ENCODE measurements around the gene UHMK1.

UHMK1 gene

DNA sequence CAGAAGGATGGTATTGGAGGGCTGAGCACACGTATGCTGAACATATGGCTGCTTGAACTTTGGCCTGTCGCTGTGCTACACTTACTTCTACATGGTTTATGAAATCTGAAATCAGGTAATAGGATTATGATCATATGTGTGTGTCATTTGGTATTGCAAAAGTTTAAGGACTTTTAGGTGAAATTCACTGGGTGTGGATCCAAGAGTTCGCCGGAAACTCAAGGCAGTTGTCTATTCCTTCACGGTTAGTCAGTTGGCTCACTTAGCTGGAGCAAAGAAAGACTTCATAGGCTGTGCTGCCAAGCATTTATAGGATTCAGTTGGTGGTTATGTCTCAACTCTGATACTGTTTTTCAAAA, 64.8 kb downstream of the UHMK1 start:
- Histone ChIP-seq H3K18ac (ENCODE audit: low read length) (no peak overlapping the region), H3K4me3 (ENCODE audit: low read length) (peak overlapping the region; percentile 77), H3K4me2 (ENCODE audit: low read length) (peak overlapping the region; percentile 34), H3K23ac (ENCODE audit: low read length) (no peak overlapping the region), H3K56ac (ENCODE audit: low read length) (peak overlapping the region; percentile 97), H3K27ac (ENCODE audit: low read depth, low read length) (no peak overlapping the region), H2BK120ac (ENCODE audit: low read depth, low read length) (no peak overlapping the region), H2BK15ac (replicated peaks; ENCODE audit: low read depth) (no peak overlapping the region), H3K36me3 (ENCODE audit: control insufficient read depth, insufficient read depth, low read length) (no peaks in the 10 kb centered on the region), H3K79me2 (ENCODE audit: control insufficient read depth, insufficient read depth, low read length) (peaks cover 10% of the 10 kb centered on the region), H4K8ac (ENCODE audit: low read depth, low read length) (no peak overlapping the region), H2AK5ac (ENCODE audit: low read length) (no peak overlapping the region), H3K4me1 (ENCODE audit: control insufficient read depth, low read depth, low read length) (peaks cover 6% of the 10 kb centered on the region), H4K5ac (ENCODE audit: low read length) (no peak overlapping the region), H3K9ac (ENCODE audit: low read length) (peak overlapping the region; percentile 91), H3K4ac (ENCODE audit: low read depth, low read length) (no peak overlapping the region), H2BK5ac (ENCODE audit: low read length) (no peak overlapping the region), H3K79me1 (ENCODE audit: low read length) (peaks cover 2% of the 10 kb centered on the region), H3K27me3 (ENCODE audit: insufficient read depth, low read length, poor library complexity) (no peaks in the 10 kb centered on the region)
- no CpG with 5 or more reads among the region's 5 CpGs for WGBS (ENCODE audit: extremely low coverage, insufficient coverage, low lambda C conversion rate)
- peak; percentile 4 for DNase-seq

DNA sequence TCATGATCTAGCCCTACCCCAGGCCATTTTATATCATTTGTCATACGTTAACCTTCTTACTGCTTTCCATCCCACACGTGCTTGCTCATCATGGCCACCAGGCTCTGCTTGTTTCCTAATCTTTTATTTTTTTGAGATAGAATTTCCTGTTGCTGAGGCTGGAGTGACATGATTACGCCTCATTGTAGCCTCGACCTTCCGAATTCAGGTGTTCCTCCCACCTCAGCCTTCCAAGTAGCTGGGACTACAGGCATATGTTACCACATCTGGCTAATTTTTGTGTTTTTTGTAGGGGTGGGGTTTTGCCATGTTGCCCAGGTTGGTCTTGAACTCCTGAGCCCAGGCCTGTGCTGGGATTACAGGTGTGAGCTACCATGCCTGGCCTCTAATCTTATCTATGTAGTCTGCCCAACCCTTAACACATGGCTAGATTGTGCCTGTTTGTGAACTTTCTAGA, 67.2 kb downstream of the UHMK1 start:
- no peaks in the 10 kb centered on the region for H3K27me3 ChIP-seq (ENCODE audit: insufficient read depth, low read length, poor library complexity)
- no CpG with 5 or more reads among the region's 5 CpGs for WGBS (ENCODE audit: extremely low coverage, insufficient coverage, low lambda C conversion rate)
- no peak overlapping the region for H3K4me3 ChIP-seq (ENCODE audit: low read length)
- H2BK15ac ChIP-seq (replicated peaks; ENCODE audit: low read depth) = no peak overlapping the region
- H3K23ac ChIP-seq (ENCODE audit: low read length) = no peak overlapping the region
- H3K27ac ChIP-seq (ENCODE audit: low read depth, low read length) = no peak overlapping the region
- peak; percentile 30 for DNase-seq
- H3K4me1 ChIP-seq (ENCODE audit: control insufficient read depth, low read depth, low read length) = peaks cover 6% of the 10 kb centered on the region
- no peak overlapping the region for H4K5ac ChIP-seq (ENCODE audit: low read length)
- H2AK5ac ChIP-seq (ENCODE audit: low read length) = no peak overlapping the region
- no peak overlapping the region for H2BK5ac ChIP-seq (ENCODE audit: low read length)
- peaks cover 10% of the 10 kb centered on the region for H3K79me2 ChIP-seq (ENCODE audit: control insufficient read depth, insufficient read depth, low read length)
- no peak overlapping the region for H3K4me2 ChIP-seq (ENCODE audit: low read length)
- H3K36me3 ChIP-seq (ENCODE audit: control insufficient read depth, insufficient read depth, low read length) = no peaks in the 10 kb centered on the region
- H3K4ac ChIP-seq (ENCODE audit: low read depth, low read length) = no peak overlapping the region
- no peak overlapping the region for H3K9ac ChIP-seq (ENCODE audit: low read length)
- H3K79me1 ChIP-seq (ENCODE audit: low read length) = peaks cover 2% of the 10 kb centered on the region
- no peak overlapping the region for H3K18ac ChIP-seq (ENCODE audit: low read length)
- no peak overlapping the region for H3K56ac ChIP-seq (ENCODE audit: low read length)
- no peak overlapping the region for H2BK120ac ChIP-seq (ENCODE audit: low read depth, low read length)
- no peak overlapping the region for H4K8ac ChIP-seq (ENCODE audit: low read depth, low read length)

DNA sequence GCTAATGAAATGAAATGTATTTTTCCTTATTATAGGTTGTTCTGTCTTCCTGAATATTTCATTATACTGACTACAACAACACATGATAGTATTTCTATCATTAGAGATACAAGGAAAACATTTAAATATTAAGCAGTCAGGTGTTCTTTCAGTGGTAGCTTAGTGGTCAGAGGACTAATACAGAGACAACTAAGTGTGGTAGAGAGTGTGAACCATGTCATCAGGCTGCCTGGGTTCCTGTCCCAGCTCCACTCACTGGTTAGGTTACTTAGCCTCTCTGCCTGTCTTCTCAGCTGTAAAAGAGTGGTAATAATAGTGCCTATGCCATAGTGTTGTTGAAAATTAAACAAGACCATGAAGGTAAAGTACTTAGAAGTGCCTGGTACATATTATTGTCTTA, 67.8 kb downstream of the UHMK1 start:
- Histone ChIP-seq H3K27ac (ENCODE audit: low read depth, low read length) (no peak overlapping the region), H3K79me1 (ENCODE audit: low read length) (peaks cover 2% of the 10 kb centered on the region), H3K36me3 (ENCODE audit: control insufficient read depth, insufficient read depth, low read length) (no peaks in the 10 kb centered on the region), H2BK120ac (ENCODE audit: low read depth, low read length) (no peak overlapping the region), H2AK5ac (ENCODE audit: low read length) (no peak overlapping the region), H3K4ac (ENCODE audit: low read depth, low read length) (no peak overlapping the region), H4K5ac (ENCODE audit: low read length) (no peak overlapping the region), H3K23ac (ENCODE audit: low read length) (no peak overlapping the region), H3K18ac (ENCODE audit: low read length) (no peak overlapping the region), H2BK5ac (ENCODE audit: low read length) (no peak overlapping the region), H4K8ac (ENCODE audit: low read depth, low read length) (no peak overlapping the region), H3K56ac (ENCODE audit: low read length) (no peak overlapping the region), H3K27me3 (ENCODE audit: insufficient read depth, low read length, poor library complexity) (no peaks in the 10 kb centered on the region), H3K4me1 (ENCODE audit: control insufficient read depth, low read depth, low read length) (peaks cover 6% of the 10 kb centered on the region), H3K9ac (ENCODE audit: low read length) (no peak overlapping the region), H2BK15ac (replicated peaks; ENCODE audit: low read depth) (no peak overlapping the region), H3K4me3 (ENCODE audit: low read length) (no peak overlapping the region), H3K4me2 (ENCODE audit: low read length) (no peak overlapping the region), H3K79me2 (ENCODE audit: control insufficient read depth, insufficient read depth, low read length) (peaks cover 10% of the 10 kb centered on the region)
- no peak for DNase-seq

GRCh38 chr1:162566870-162567269, 69.3 kb downstream of the UHMK1 start:
- no CpG with 5 or more reads among the region's 1 CpG for WGBS (ENCODE audit: extremely low coverage, insufficient coverage, low lambda C conversion rate)

DNA sequence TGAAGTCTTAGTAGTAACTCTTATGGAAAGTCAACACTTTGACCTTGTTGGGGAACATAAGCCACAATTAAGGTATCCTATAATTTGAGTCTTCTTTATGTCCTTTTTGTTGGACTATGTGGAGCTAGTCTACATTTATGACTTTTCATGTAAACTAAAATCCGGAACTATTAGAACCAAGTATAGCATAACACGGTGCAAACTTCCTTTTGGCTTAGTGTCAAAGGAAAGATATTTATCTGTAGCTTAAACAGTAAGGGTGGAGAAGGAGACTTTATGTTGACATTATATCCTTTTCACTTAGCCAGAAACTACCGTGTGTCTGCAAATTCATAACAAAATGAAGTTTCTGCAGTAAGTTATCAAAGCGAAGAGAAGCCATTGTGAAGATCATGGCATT, 71.2 kb downstream of the UHMK1 start:
- H3K4me3 ChIP-seq (ENCODE audit: low read length) = no peak overlapping the region
- H3K9ac ChIP-seq (ENCODE audit: low read length) = no peak overlapping the region
- peaks cover 4% of the 10 kb centered on the region for H3K79me2 ChIP-seq (ENCODE audit: control insufficient read depth, insufficient read depth, low read length)
- no peak overlapping the region for H3K27ac ChIP-seq (ENCODE audit: low read depth, low read length)
- no peaks in the 10 kb centered on the region for H3K27me3 ChIP-seq (ENCODE audit: insufficient read depth, low read length, poor library complexity)
- no peak overlapping the region for H3K56ac ChIP-seq (ENCODE audit: low read length)
- H3K18ac ChIP-seq (ENCODE audit: low read length) = no peak overlapping the region
- no peaks in the 10 kb centered on the region for H3K36me3 ChIP-seq (ENCODE audit: control insufficient read depth, insufficient read depth, low read length)
- no peak overlapping the region for H2AK5ac ChIP-seq (ENCODE audit: low read length)
- H3K4ac ChIP-seq (ENCODE audit: low read depth, low read length) = no peak overlapping the region
- H3K23ac ChIP-seq (ENCODE audit: low read length) = no peak overlapping the region
- peaks cover 4% of the 10 kb centered on the region for H3K4me1 ChIP-seq (ENCODE audit: control insufficient read depth, low read depth, low read length)
- H4K8ac ChIP-seq (ENCODE audit: low read depth, low read length) = no peak overlapping the region
- no peak overlapping the region for H4K5ac ChIP-seq (ENCODE audit: low read length)
- H2BK5ac ChIP-seq (ENCODE audit: low read length) = no peak overlapping the region
- DNase-seq = no peak
- H2BK15ac ChIP-seq (replicated peaks; ENCODE audit: low read depth) = no peak overlapping the region
- peaks cover 2% of the 10 kb centered on the region for H3K79me1 ChIP-seq (ENCODE audit: low read length)
- H3K4me2 ChIP-seq (ENCODE audit: low read length) = no peak overlapping the region
- no CpG with 5 or more reads among the region's 4 CpGs for WGBS (ENCODE audit: extremely low coverage, insufficient coverage, low lambda C conversion rate)
- no peak overlapping the region for H2BK120ac ChIP-seq (ENCODE audit: low read depth, low read length)

More at GRCh38 chr1:162566870-162567269, 69.3 kb downstream of the UHMK1 start:
- H4K5ac ChIP-seq (ENCODE audit: low read length) = no peak overlapping the region
- H3K27me3 ChIP-seq (ENCODE audit: insufficient read depth, low read length, poor library complexity) = no peaks in the 10 kb centered on the region
- H3K4ac ChIP-seq (ENCODE audit: low read depth, low read length) = no peak overlapping the region
- no peak overlapping the region for H3K56ac ChIP-seq (ENCODE audit: low read length)
- no peaks in the 10 kb centered on the region for H3K36me3 ChIP-seq (ENCODE audit: control insufficient read depth, insufficient read depth, low read length)
- H3K4me1 ChIP-seq (ENCODE audit: control insufficient read depth, low read depth, low read length) = peaks cover 6% of the 10 kb centered on the region
- H3K23ac ChIP-seq (ENCODE audit: low read length) = no peak overlapping the region
- H2BK5ac ChIP-seq (ENCODE audit: low read length) = no peak overlapping the region
- no peak overlapping the region for H3K27ac ChIP-seq (ENCODE audit: low read depth, low read length)
- H2AK5ac ChIP-seq (ENCODE audit: low read length) = no peak overlapping the region
- peaks cover 2% of the 10 kb centered on the region for H3K79me1 ChIP-seq (ENCODE audit: low read length)
- no peak overlapping the region for H3K4me2 ChIP-seq (ENCODE audit: low read length)
- no peak overlapping the region for H3K9ac ChIP-seq (ENCODE audit: low read length)
- H2BK120ac ChIP-seq (ENCODE audit: low read depth, low read length) = no peak overlapping the region
- H3K18ac ChIP-seq (ENCODE audit: low read length) = no peak overlapping the region
- peaks cover 10% of the 10 kb centered on the region for H3K79me2 ChIP-seq (ENCODE audit: control insufficient read depth, insufficient read depth, low read length)
- no peak overlapping the region for H3K4me3 ChIP-seq (ENCODE audit: low read length)
- no peak overlapping the region for H2BK15ac ChIP-seq (replicated peaks; ENCODE audit: low read depth)
- no peak for DNase-seq
- no peak overlapping the region for H4K8ac ChIP-seq (ENCODE audit: low read depth, low read length)

- Histone ChIP-seq H3K4me1 (ENCODE audit: control insufficient read depth, low read depth, low read length) (no peaks in the 10 kb centered on the region), H3K4ac (ENCODE audit: low read depth, low read length) (no peak overlapping the region), H3K4me3 (ENCODE audit: low read length) (no peak overlapping the region), H4K8ac (ENCODE audit: low read depth, low read length) (no peak overlapping the region), H3K23ac (ENCODE audit: low read length) (no peak overlapping the region), H4K5ac (ENCODE audit: low read length) (no peak overlapping the region), H2BK15ac (replicated peaks; ENCODE audit: low read depth) (no peak overlapping the region), H3K79me1 (ENCODE audit: low read length) (no peaks in the 10 kb centered on the region), H2BK5ac (ENCODE audit: low read length) (no peak overlapping the region), H2AK5ac (ENCODE audit: low read length) (no peak overlapping the region), H3K27me3 (ENCODE audit: insufficient read depth, low read length, poor library complexity) (no peaks in the 10 kb centered on the region), H3K18ac (ENCODE audit: low read length) (no peak overlapping the region), H3K79me2 (ENCODE audit: control insufficient read depth, insufficient read depth, low read length) (no peaks in the 10 kb centered on the region), H3K9ac (ENCODE audit: low read length) (no peak overlapping the region), H3K56ac (ENCODE audit: low read length) (no peak overlapping the region), H3K27ac (ENCODE audit: low read depth, low read length) (no peak overlapping the region), H3K36me3 (ENCODE audit: control insufficient read depth, insufficient read depth, low read length) (no peaks in the 10 kb centered on the region), H2BK120ac (ENCODE audit: low read depth, low read length) (no peak overlapping the region), H3K4me2 (ENCODE audit: low read length) (no peak overlapping the region)
- no CpG with 5 or more reads among the region's 1 CpG for WGBS (ENCODE audit: extremely low coverage, insufficient coverage, low lambda C conversion rate)
- DNase-seq = no peak
Measured at GRCh38 chr1:162570718-162571117, 73.1 kb downstream of the UHMK1 start.

All from mesendoderm (in vitro differentiated cells).